Keratinocyte (primary cell): ENCODE results near the gene STK17A. TPM values are rescaled to one million over a fixed set of nuclear protein-coding genes. Genes with fewer than 3 reads are reported as not detected.

Source experiments
- DNase-seq: peaks from one replicate; pipeline ENCODE4 v3.0.0-alpha.2; 2011; ENCODE audit warnings: low read depth, missing footprints, low spot score
- FAIRE-seq: peaks from 2 replicates; lab custom pipeline; 2011; peaks lifted over from hg19 to GRCh38; lab: Jason Lieb, UNC
- H2AFZ ChIP-seq: 2 replicates; pipeline ENCODE4 v1.6.0; 2012; ENCODE audit warnings: low read length, control low read depth, inconsistent platforms; ENCODE audit not compliant: control insufficient read depth
- H3K27ac ChIP-seq: 2 replicates; pipeline ENCODE4 v1.5.1; 2011; ENCODE audit warnings: low read length; ENCODE audit not compliant: control insufficient read depth, insufficient read depth
- H3K27me3 ChIP-seq: 3 replicates; pipeline ENCODE4 v1.6.0; 2011; ENCODE audit warnings: low read length; ENCODE audit not compliant: control insufficient read depth, insufficient read depth; ENCODE audit errors: extremely low read depth
- H3K36me3 ChIP-seq, 2 experiments: 2 replicates in 1 of 2; 3 replicates in 1 of 2; pipeline ENCODE4 v1.5.1; 2011; ENCODE audit warnings: low read length in 2 of 2, mild to moderate bottlenecking in 1 of 2; ENCODE audit not compliant: control insufficient read depth in 2 of 2, insufficient read depth in 2 of 2; ENCODE audit errors: extremely low read depth in 1 of 2
- H3K4me1 ChIP-seq: 3 replicates; pipeline ENCODE4 v1.5.1; 2011; ENCODE audit warnings: low read length; ENCODE audit not compliant: control insufficient read depth, insufficient read depth; ENCODE audit errors: extremely low read depth
- H3K4me2 ChIP-seq: 3 replicates; pipeline ENCODE4 v1.6.0; 2011; ENCODE audit warnings: low read depth, low read length; ENCODE audit not compliant: control insufficient read depth, insufficient read depth; ENCODE audit errors: extremely low read depth
- H3K4me3 ChIP-seq, 3 experiments: fragments of 200-600 bp in 1 of 3; sonication (generic) in 1 of 3; 2 replicates in 2 of 3; 3 replicates in 1 of 3; pipeline ENCODE4 v1.5.1; 2011 to 2016; ENCODE audit warnings: low read length in 3 of 3, mild to moderate bottlenecking in 3 of 3, control low read depth in 2 of 3, inconsistent platforms in 1 of 3, low read depth in 1 of 3, mixed read lengths in 1 of 3, mixed run types in 1 of 3, moderate library complexity in 1 of 3; ENCODE audit not compliant: control insufficient read depth in 2 of 3, insufficient read depth in 2 of 3; ENCODE audit errors: extremely low read depth in 1 of 3
- H3K79me2 ChIP-seq: 2 replicates; pipeline ENCODE4 v1.6.0; 2012; ENCODE audit warnings: low read length; ENCODE audit not compliant: control insufficient read depth, insufficient read depth
- H3K9ac ChIP-seq: 3 replicates; pipeline ENCODE4 v1.6.0; 2011; ENCODE audit warnings: low read length; ENCODE audit not compliant: control insufficient read depth, insufficient read depth; ENCODE audit errors: extremely low read depth
- H3K9me1 ChIP-seq: 3 replicates; pipeline ENCODE4 v1.6.0; 2011; ENCODE audit warnings: low read length; ENCODE audit not compliant: control insufficient read depth, insufficient read depth; ENCODE audit errors: extremely low read depth
- H3K9me3 ChIP-seq: 2 replicates; pipeline ENCODE4 v1.5.1; 2012; ENCODE audit warnings: low read depth, low read length; ENCODE audit not compliant: control insufficient read depth
- H4K20me1 ChIP-seq: 3 replicates; pipeline ENCODE4 v1.6.0; 2011; ENCODE audit warnings: low read length; ENCODE audit not compliant: control insufficient read depth, insufficient read depth; ENCODE audit errors: extremely low read depth
- CTCF ChIP-seq, 3 experiments: IDR thresholded peaks in 1 of 3; conservative IDR thresholded peaks in 1 of 3; optimal IDR thresholded peaks in 1 of 3; 2 replicates in 2 of 3; 3 replicates in 1 of 3; pipeline versions ENCODE3 to v1.5.1; 2011; ENCODE audit warnings: low read length in 3 of 3, mild to moderate bottlenecking in 3 of 3, moderate library complexity in 2 of 3, control low read depth in 1 of 3, inconsistent platforms in 1 of 3; ENCODE audit not compliant: insufficient read depth in 2 of 3; ENCODE audit errors: extremely low read depth in 1 of 3
- EZH2 ChIP-seq: IDR thresholded peaks from one replicate; pipeline ENCODE4 v1.6.1; 2012; ENCODE audit warnings: inconsistent platforms, mild to moderate bottlenecking, low read length, moderate library complexity
- dilution Hi-C: fragments of 300-500 bp; cut with MboI; formaldehyde crosslinking; loops from one replicate; pipeline ENCODE4 v1.7.0; 2020; ENCODE audit warnings: low sequenced_read_pairs; ENCODE audit not compliant: extremely low pct_ligation_motif_present
- polyA plus RNA-seq, 5 experiments: library from polyadenylated mRNA; depleted of rRNA in 3 of 5; stranded (reverse) in 3 of 5; stranded (forward) in 1 of 5; unstranded in 1 of 5; fragments of >200 nt; gene quantifications; 1 replicate in 1 of 5; 2 replicates in 3 of 5; 3 replicates in 1 of 5; pipeline versions ENCODE4 v1.2.1 to v1.2.3, GENCODE V29; 2011 to 2012; ENCODE audit warnings: missing spikeins in 2 of 5, low read depth in 1 of 5, low replicate concordance in 1 of 5

The STK17A gene
- polyA plus RNA-seq, 1 donor (not counting 4 experiments of a cell fraction or from before 2014, with no cell fraction given): 81.3 TPM

GRCh38 chr7:43616977-43617376, 34.1 kb downstream of the STK17A start:
- peaks cover 18 to 61% of the 10 kb centered on the region in 2 experiments for H3K36me3 ChIP-seq
- H3K4me3 ChIP-seq: no peak overlapping the region
- TF ChIP-seq EZH2 (no peak), CTCF (optimal IDR thresholded peaks at IDR 0.05 in 1 of 3, IDR thresholded peaks at IDR 0.05 in 1 of 3, conservative IDR thresholded peaks at IDR 0.05 in 1 of 3; ENCODE audit: extremely low read depth in 1 of 3, insufficient read depth in 2 of 3, low read length in 3 of 3) (no peak)
- H3K9me1 ChIP-seq: no peaks in the 10 kb centered on the region
- dilution Hi-C loops: no loop called here
- no peak overlapping the region for H2AFZ ChIP-seq
- FAIRE-seq (no peak), DNase-seq (no peak)
- H3K9ac ChIP-seq: no peak overlapping the region
- H3K79me2 ChIP-seq: peaks cover 93% of the 10 kb centered on the region
- no peaks in the 10 kb centered on the region for H3K27me3 ChIP-seq
- H3K4me1 ChIP-seq: no peaks in the 10 kb centered on the region
- no peak overlapping the region for H3K27ac ChIP-seq
- no peak overlapping the region for H3K4me2 ChIP-seq
- H4K20me1 ChIP-seq: peaks cover 12% of the 10 kb centered on the region
- no peaks in the 10 kb centered on the region for H3K9me3 ChIP-seq

GRCh38 chr7:43618073-43618472, 35.2 kb downstream of the STK17A start:
- Histone ChIP-seq H3K9me3 (no peaks in the 10 kb centered on the region), H2AFZ (no peak overlapping the region), H3K36me3 (peaks cover 19 to 57% of the 10 kb centered on the region in 2 experiments), H3K4me2 (no peak overlapping the region), H3K27me3 (no peaks in the 10 kb centered on the region), H3K27ac (no peak overlapping the region), H3K9ac (no peak overlapping the region), H4K20me1 (peaks cover 7% of the 10 kb centered on the region), H3K79me2 (peaks cover 91% of the 10 kb centered on the region), H3K9me1 (no peaks in the 10 kb centered on the region), H3K4me1 (no peaks in the 10 kb centered on the region), H3K4me3 (no peak overlapping the region)
- FAIRE-seq: no peak
- TF ChIP-seq EZH2 (no peak), CTCF (optimal IDR thresholded peaks at IDR 0.05 in 1 of 3, IDR thresholded peaks at IDR 0.05 in 1 of 3, conservative IDR thresholded peaks at IDR 0.05 in 1 of 3; ENCODE audit: extremely low read depth in 1 of 3, insufficient read depth in 2 of 3, low read length in 3 of 3) (no peak)
- dilution Hi-C loops: no loop called here
- no peak for DNase-seq
